GM21390 (cell line): Measurements from ENCODE around the gene ZNF582.

Experiments
- ATAC-seq: cut with Tn5 transposase; IDR thresholded peaks from one replicate; pipeline ENCODE4 v1.9.1; 2021; ENCODE audit not compliant: unreplicated experiment

The ZNF582 gene

DNA sequence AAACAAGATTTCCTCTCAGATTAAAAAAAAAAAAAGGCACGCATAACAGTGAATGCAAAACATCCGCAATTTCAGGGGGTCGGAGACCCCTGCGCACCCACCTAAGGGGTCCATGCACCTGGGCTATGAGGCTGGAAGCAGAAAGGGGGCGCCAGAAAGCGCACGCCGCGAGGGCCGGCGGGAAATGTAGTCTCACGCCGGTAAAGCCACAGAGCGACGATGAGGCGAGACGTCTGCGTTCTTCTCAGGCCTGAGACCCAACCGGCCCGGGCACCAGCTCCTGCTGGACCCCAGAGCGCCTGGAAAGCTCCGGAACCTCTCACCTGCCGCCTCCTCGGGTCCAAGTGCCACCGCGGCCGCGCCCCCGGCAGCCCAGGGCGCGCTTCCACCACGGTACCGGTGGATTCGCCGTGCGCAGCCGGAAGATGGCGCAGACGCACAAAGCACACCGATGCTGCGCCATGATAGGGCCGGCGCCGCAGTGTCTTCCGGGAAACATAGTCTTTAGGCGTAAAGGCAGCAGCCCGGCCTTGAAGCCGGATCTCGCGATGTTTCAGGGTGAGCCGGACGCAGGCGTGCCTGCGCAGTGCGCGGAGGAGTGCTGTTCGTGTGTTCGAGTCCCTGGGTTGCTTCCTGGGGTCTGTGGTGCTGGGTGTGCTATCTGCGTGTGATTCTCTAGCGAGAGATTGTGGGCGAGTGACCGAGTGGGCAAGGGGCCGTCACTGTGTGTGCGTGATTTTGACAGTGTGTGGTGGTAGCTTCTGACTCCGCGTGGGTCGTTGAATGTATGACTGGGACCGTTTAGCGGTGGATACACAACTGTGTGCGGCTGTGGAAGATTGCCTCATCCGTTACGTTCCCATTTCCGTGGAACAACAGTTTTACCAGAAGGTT is at the start of gene ZNF582:
Gene ZNF582 (minus strand): TSS at position 416 of the 894 bp plus-strand sequence. CDS start 1,782 bp downstream, outside the sequence.
- ATAC-seq = peak; percentile 81

DNA sequence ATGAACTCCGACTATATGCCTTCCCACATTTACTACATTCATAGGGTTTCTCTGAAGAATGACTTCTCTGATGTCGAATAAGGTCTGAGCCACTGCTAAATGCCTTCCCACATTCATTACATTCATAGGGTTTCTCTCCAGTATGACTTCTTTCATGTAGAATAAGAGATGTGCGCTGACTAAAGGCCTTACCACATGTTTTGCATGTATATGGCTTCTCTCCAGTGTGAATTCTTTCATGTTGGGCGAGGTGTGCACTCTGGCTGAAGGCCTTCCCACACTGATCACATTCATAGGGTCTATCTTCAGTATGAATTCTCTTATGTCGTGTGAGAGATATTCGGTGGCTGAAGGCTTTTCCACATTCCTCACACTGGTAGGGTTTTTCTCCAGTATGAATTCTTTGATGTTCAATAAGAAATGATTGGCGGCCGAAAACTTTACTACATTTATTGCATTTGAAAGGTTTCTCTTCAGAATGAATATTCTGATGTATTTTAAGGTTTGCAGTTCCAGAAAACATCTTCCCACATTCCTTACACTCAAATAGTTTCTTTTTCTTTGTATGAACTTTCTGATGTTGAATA is 48.0 kb upstream of the ZNF582 start:
- no peak for ATAC-seq

DNA sequence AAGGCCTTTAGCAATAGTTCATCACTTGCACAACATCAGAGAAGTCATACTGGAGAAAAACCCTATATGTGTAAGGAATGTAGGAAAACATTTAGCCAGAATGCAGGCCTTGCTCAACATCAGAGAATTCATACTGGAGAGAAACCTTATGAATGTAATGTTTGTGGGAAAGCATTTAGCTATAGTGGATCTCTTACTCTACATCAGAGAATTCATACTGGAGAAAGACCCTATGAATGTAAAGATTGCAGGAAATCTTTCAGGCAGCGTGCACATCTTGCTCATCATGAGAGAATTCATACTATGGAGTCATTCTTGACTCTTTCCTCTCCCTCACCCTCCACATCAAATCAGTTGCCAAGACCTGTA is 30.6 kb upstream of the ZNF582 start:
- ATAC-seq = no peak

DNA sequence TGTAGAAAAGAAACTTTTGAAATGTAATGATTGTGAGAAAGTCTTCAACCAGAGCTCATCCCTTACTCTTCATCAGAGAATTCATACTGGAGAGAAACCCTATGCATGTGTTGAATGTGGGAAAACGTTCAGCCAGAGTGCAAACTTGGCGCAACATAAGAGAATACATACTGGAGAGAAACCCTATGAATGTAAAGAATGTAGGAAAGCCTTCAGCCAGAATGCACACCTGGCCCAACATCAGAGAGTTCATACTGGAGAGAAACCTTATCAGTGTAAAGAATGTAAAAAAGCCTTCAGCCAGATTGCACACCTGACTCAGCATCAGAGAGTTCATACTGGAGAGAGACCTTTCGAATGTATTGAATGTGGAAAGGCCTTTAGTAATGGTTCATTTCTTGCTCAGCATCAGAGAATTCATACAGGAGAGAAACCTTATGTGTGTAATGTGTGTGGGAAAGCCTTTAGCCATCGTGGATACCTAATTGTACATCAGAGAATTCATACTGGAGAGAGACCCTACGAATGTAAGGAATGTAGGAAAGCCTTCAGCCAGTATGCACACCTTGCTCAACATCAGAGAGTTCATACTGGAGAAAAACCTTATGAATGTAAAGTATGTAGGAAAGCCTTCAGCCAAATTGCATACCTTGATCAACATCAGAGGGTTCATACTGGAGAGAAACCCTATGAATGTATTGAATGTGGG is 30.1 kb upstream of the ZNF582 start:
- ATAC-seq = no peak

DNA sequence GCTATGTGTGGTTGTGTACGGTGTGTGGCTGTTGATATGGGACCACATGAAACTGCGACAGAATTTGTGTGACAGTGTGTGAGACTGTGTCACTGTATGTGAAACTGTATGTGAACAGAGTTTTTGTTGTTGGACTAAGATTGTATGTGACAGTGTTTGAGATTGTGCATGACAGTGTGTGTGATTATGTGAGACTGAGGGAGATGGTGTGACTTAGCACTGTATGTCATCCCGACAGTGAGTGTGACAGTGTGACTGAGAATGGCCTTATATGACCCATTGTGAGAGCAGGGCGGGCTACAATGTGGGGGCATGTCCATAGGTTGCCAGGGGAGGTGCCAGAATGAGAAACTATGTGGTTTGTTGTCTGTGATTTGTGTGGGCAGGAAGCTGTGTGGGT is 11.7 kb upstream of the ZNF582 start:
- ATAC-seq = no peak

DNA sequence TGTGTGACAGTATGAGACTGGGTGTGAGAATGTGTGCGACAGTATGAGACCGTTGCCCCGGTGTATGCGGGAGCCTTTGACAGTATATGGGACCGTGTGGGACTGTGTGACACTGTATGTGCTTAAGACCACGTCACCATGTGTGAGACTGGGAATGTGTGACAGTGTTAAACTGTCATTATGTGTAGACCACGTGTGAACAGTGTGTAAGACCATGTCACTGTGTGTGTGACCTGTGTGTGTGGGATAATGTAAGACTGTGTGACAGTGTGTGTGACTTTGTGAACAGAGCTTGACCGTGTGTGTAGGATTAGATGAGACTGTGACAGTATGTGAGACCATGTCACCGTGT is 11.3 kb upstream of the ZNF582 start:
- ATAC-seq = no peak

DNA sequence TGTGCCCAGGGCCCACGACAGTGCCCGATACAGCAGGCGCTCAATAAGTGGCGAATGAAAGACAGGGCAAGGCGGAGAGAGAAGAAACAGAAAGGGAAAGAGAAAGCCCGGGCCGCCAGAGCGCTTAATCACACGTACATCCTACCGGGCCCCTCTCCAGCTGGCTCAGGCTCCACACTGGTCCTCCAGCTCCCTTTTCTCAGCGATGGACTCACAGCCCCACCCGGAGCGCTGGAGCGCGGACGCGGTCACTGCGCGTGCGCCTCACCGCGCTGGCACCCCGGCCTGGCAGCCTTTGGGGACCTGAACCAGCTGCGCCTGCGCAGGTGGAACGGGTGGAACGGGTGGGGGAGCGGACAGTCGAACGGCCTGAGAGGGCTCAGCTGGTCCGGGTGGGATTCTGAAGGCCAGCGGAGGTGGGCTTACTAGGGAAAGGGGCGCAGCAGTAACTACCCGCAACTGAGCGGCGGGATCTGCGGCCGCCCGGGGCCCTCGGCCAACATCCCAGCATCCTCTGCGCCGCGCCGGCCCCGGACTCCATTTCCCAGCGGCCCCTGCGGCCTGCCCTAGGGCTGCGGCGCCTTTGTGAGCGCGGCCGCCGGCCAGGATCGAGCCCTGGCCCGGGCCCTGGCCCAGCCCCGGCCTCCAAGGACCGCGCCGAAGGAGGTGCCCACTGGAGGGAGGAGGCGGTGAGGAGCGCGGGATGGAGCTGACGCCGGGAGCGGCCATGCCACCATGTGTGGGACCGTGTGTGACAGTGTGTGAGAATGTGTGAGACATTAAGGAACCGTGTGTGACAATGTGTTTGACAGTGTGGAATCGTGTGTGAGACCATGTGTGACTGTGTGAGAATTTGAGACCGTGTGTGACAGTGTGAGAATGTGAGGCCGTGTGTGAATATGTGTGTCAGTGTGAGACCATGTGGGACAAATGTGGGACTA is 10.7 kb upstream of the ZNF582 start, which contains the start of gene ZNF583:
Gene ZNF583 (plus strand): TSS at position 569 of the 941 bp plus-strand sequence. CDS start 2,783 bp downstream, outside the sequence.
- peak; percentile 68 for ATAC-seq

DNA sequence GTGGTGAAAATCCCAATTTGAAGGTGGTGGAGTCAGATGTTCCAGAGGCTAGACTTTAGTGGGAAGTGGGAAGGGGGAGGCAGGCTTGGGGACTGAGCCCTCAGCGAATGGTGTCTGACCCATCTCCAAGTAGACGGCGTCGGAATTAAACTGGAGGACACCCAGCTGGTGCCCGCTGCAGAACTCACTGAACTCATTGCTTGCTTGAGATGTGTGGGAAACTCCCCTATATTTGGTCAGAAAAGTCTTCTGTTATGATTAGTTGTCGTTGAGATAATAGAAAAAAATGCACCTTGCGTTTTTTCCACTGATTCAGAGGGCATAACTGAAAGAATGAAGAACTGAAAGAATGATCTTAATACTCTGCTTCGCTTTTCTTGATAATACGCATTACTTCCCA is 9.9 kb upstream of the ZNF582 start:
- ATAC-seq = no peak

DNA sequence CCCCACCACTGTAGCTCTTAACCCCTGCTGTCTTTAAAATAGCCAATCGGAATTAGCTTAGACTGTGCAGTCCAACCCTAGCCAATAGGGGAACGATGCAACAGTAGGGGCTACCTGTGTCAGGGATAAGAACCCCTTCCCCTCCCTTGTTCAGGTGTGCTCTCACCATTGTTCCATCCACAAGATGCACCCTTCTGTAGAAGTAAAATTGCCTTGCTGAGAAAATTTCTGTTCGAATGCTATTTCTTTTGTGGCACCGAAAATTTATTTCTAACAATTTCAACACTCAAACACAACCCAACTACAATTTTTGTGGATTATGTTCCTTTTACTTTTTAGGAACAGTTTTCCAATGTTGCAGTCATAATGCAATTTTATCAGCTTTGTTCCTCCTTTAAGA is 7.2 kb upstream of the ZNF582 start:
- ATAC-seq = no peak

DNA sequence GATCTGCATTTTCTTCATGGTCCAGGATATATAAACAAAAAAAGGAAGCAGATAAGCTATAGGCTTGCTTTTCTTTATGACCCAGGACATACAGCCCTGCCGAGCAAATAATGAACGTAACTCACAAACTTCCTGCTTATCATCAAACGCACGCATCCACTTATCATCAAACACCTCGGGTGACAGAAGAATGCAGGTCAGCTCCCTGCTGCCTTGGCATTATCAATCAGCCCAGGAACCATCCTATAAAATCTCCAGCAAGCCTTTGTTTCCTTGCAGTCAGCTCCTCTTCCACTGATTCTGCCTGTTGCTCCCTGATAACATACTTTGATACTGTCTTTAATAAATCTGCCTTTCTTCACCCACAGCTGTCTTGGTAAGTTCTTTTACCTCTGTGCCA is 5.5 kb upstream of the ZNF582 start:
- no peak for ATAC-seq

DNA sequence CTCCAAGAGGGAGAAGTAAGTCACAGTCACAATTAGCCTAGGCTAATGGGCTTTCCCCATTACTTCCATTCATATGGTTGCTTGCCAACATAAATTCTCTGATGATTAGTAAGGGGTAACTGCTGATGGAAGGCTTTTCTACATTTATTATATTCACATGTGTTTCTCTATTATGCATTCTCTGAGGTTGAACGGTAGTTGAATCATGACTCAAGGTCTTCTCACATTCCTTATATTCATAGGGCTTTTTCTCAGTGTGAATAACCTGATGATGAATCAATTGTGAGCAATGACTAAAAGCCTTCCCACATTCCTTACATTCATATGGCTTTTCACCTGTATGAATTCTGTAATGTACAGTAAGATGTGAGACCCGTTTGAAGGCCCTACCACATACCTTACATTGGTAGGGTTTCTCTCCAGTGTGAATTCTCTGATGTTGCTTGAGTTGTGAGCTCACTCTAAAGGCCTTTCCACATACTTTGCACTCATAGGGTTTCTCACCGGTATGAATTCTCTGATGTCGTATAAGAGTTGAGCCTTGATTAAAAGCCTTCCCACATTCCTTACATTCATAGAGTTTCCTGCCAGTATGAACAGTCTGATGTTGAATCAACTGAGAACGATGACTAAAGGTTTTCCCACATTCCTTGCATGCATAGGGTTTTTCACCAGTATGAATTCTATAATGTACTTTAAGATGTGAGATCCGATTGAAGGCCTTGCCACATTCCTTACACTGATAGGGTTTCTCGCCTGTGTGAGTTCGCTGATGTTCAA is 9.3 kb downstream of the ZNF582 start:
- no peak for ATAC-seq

DNA sequence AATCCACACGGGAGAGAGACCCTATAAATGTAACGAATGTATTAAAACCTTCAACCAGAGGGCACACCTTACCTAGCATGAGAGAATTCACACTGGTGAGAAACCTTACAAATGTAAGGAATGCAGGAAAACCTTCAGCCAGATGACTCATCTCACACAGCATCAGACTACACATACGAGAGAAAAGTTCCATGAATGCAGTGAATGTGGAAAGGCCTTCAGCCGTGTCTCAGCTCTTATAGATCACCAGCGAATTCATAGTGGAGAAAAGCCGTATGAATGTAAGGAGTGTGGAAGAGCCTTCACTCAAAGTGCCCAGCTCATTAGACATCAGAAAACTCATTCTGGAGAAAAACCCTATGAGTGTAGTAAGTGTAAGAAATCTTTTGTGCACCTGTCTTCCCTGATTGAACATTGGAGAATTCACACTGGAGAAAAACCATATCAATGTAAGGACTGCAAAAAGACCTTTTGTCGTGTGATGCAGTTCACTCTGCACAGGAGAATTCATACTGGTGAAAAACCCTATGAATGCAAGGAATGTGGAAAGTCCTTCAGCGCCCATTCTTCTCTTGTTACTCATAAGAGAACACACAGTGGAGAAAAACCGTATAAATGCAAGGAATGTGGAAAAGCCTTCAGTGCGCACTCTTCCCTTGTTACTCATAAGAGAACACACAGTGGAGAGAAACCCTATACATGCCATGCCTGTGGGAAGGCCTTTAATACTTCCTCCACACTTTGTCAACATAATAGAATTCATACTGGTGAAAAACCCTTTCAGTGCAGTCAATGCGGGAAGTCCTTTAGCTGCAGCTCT is 16.0 kb downstream of the ZNF582 start:
- no peak for ATAC-seq

DNA sequence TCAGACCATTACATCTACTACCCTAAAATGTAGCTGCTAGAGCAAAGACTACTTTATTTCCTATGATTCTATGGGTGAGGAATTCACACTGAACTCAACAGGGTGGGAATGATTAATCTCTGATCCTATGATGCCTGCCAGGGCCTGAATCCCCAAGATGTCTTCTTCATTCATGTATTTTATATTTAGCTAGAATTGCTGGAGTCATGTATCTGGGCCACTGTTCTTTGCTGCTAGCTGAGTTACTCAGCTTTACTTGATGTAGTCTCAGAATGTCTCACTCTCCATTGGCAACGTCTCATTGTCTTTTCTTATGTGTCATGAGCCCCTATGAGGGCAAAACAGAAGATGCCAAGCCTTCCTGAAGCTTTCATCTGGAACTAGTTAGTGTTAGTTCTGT is 21.1 kb downstream of the ZNF582 start:
- ATAC-seq = no peak

DNA sequence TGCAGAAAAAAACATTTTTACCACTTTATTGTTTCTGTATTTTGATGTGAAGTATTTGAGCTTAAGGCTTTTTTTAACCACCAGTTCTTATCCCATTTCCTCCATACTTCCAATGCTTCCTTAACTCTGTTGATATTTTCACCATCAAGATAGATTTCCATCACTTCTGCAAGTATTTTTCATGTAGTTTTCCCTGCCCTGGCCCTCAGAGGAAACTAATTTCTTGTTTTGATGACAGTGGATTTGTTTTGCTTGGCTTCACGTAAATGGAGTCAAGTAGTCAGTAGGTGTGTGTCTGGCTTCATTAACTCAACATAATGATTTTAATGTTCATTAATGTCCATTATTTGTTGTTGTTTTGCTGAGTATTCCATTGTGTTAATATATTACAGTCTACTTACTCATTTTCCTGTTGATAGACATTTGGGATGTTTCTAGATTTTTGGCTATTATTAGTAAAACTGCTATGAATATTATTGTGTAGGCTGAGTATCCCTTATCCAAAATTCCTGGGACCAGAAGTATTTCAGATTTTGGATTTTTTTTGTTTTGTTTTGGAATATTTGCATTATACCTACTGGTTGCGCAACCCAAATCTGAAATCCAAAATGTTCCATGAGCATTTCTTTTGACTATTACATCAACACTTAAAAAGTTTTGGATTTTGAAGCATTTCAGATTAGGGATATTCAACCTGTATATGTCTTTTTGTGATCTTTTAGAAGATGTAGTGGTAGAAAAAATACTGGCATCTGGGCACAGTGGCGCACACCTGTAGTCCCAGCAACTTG is 23.3 kb downstream of the ZNF582 start:
- ATAC-seq = no peak

DNA sequence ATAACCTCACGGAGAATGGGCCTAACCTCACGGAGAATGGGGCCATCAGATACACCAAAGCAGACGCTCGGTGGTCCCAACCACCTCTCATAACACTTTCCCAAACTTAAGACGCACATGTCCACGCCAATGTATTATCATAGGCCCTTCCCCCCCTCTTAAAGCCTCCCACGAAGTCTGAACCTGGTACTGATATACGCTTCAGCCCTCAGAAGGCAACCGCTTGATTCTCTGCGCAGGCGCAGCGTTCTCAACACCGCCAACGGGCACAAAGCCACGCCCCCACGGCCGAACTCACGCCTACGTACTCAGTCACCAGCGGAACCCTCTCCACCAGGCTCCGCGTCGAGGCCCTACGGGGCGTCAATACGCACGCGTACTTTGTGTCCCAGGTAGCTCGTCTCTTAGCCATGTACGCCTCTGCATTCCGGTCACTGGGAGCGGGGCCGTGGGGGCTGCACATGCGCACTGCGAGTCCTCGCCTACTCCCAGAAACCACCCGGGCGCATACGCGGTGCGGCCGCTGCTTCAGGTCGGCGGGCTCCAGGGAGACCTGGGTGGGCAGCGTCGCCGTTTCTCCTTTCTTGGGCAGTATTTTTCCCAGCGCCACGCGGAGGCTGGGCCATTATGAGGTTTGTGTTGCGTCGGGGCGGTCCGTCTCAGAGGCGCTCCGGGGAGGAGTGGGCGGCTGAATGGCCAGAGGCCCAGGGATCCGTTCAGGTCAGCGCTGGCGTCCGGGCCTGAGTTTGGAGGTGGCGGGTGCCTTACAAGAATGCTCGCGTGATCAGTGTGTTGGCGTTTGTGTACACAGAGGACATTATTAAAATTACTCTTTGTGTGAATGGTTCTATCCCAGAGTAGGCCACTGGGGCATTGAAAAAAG is 25.3 kb downstream of the ZNF582 start:
- ATAC-seq = no peak

DNA sequence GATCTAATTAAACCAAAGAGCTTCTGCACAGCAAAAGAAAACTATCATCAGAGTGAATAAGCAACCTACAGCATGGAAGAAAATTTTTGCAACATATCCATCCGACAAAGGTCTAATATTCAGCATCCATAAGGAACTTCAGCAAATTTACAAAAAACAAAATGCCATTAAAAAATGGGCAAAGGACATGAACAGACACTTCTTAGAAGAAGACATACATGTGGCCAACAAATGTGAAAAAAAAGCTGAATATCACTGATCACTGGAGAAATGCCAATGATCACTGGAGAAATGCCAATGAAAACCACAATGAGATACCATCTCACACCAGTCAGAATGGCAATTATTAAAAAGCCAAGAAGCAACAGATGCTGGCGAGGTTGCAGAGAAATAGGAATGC is 32.5 kb downstream of the ZNF582 start:
- ATAC-seq = no peak

DNA sequence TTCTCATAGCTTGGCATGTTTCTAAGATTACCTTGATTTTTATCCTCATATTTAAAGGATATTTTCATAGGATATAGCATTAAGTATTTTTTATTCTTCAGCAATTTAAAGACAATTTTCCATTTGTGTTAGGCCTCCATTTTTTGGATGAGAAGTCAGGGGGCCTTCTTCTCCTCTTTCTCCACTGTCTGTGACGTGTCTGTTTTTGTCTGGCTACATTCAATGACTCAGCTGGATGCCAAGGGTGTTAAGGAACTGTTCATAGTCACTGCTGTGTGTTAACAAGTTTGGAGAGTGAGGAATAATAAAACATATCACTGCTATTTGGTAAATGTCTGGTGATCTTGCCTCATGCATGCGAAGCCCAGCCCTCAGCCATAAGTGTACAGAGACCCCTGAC is 36.4 kb downstream of the ZNF582 start:
- ATAC-seq = no peak
